GM23338 (cell line): ENCODE measurements around the gene C16orf78. TPM values are rescaled to one million over a fixed set of nuclear protein-coding genes. Genes with fewer than 3 reads are reported as not detected.

ENCODE experiments used
- ATAC-seq: fragments of 200-7000 bp; cut with Tn5 transposase; 3 replicates; pipeline ENCODE4 v1.9.1; 2020
- DNase-seq: peaks from one replicate; pipeline ENCODE4 v3.0.0-alpha.2; 2015; ENCODE audit warnings: low spot score
- H2AFZ ChIP-seq: fragments of 200-600 bp; sonication (generic); 2 replicates; pipeline ENCODE4 v1.8.0; 2016; ENCODE audit warnings: antibody characterized with exemption, mild to moderate bottlenecking, moderate library complexity
- H3F3A ChIP-seq: fragments of 200-600 bp; sonication (generic); replicated peaks from 2 replicates; pipeline ENCODE4 v1.8.0; 2017; ENCODE audit warnings: antibody characterized with exemption, mixed run types, low read depth
- H3K27ac ChIP-seq: fragments of 200-600 bp; sonication (generic); 2 replicates; pipeline ENCODE4 v1.6.1; 2016; ENCODE audit warnings: low read depth
- H3K27me3 ChIP-seq: fragments of 200-600 bp; sonication (generic); 2 replicates; pipeline ENCODE4 v1.8.0; 2016; ENCODE audit warnings: mild to moderate bottlenecking, mixed run types, moderate library complexity; ENCODE audit not compliant: insufficient read depth
- H3K36me3 ChIP-seq: fragments of 200-600 bp; sonication (generic); 2 replicates; pipeline ENCODE4 v1.8.0; 2016; ENCODE audit warnings: mild to moderate bottlenecking; ENCODE audit not compliant: insufficient read depth
- H3K4me1 ChIP-seq: fragments of 200-600 bp; sonication (generic); 2 replicates; pipeline ENCODE4 v1.8.0; 2016; ENCODE audit warnings: mild to moderate bottlenecking, moderate library complexity; ENCODE audit not compliant: insufficient read depth
- H3K4me2 ChIP-seq: fragments of 200-600 bp; sonication (generic); 2 replicates; pipeline ENCODE4 v1.7.1; 2017; ENCODE audit warnings: mixed run types
- H3K4me3 ChIP-seq: fragments of 200-600 bp; sonication (generic); 2 replicates; pipeline ENCODE4 v1.6.1; 2016; ENCODE audit warnings: mixed run types
- H3K79me2 ChIP-seq: fragments of 200-600 bp; sonication (generic); replicated peaks from 2 replicates; pipeline ENCODE4 v1.8.0; 2017; ENCODE audit warnings: mild to moderate bottlenecking; ENCODE audit not compliant: insufficient read depth
- H3K9me2 ChIP-seq: fragments of 200-600 bp; sonication (generic); 2 replicates; pipeline ENCODE4 v1.8.0; 2017; ENCODE audit not compliant: insufficient read depth
- H4K20me1 ChIP-seq: fragments of 200-600 bp; sonication (generic); replicated peaks from 2 replicates; pipeline ENCODE4 v1.8.0; 2017; ENCODE audit warnings: mild to moderate bottlenecking; ENCODE audit not compliant: insufficient read depth
- H3K27ac Mint-ChIP-seq: 2 replicates; pipeline ENCODE4 v1.8.0; 2020; ENCODE audit warnings: inconsistent platforms, mild to moderate bottlenecking, moderate library complexity, mixed read lengths
- H3K27me3 Mint-ChIP-seq: 3 replicates; pipeline ENCODE4 v1.8.0; 2022; ENCODE audit warnings: low read depth, mild to moderate bottlenecking, moderate library complexity, mixed read lengths, inconsistent platforms; ENCODE audit not compliant: insufficient read depth, poor library complexity
- H3K36me3 Mint-ChIP-seq: 3 replicates; pipeline ENCODE4 v1.8.0; 2021; ENCODE audit warnings: low read depth, mild to moderate bottlenecking, inconsistent platforms, moderate library complexity, mixed read lengths
- H3K4me1 Mint-ChIP-seq: 3 replicates; pipeline ENCODE4 v1.8.0; 2020; ENCODE audit warnings: mild to moderate bottlenecking, inconsistent platforms, mixed read lengths
- H3K4me3 Mint-ChIP-seq: 3 replicates; pipeline ENCODE4 v1.8.0; 2021; ENCODE audit warnings: moderate library complexity, mild to moderate bottlenecking, inconsistent platforms, mixed read lengths
- H3K9me3 Mint-ChIP-seq: 3 replicates; pipeline ENCODE4 v1.8.0; 2020; ENCODE audit warnings: moderate library complexity, mild to moderate bottlenecking, inconsistent platforms, mixed read lengths
- CREB1 ChIP-seq: fragments of 250-450 bp; sonication (Bioruptor Pico); IDR thresholded peaks from 2 replicates; pipeline ENCODE4 v1.5.0; 2020; ENCODE audit warnings: low read depth, mild to moderate bottlenecking, moderate library complexity
- CTCF ChIP-seq, 2 experiments: fragments of 200-600 bp in 1 of 2; sonication (generic) in 1 of 2; conservative IDR thresholded peaks; 2 replicates each; pipeline versions ENCODE4 v1.5.1 to v1.6.1; 2016 to 2017; ENCODE audit warnings: antibody characterized with exemption in 2 of 2, low read depth in 2 of 2, mild to moderate bottlenecking in 2 of 2, moderate library complexity in 1 of 2
- JUNB ChIP-seq: IDR thresholded peaks from one replicate; pipeline ENCODE4 v1.6.1; 2016; ENCODE audit warnings: antibody characterized with exemption; ENCODE audit not compliant: unreplicated experiment
- POLR2AphosphoS5 ChIP-seq: IDR thresholded peaks from 2 replicates; pipeline ENCODE4 v1.6.1; 2016; ENCODE audit warnings: antibody characterized with exemption, low read depth
- REST ChIP-seq: IDR thresholded peaks from one replicate; pipeline ENCODE4 v1.6.1; 2018; ENCODE audit warnings: antibody characterized with exemption; ENCODE audit not compliant: unreplicated experiment
- ZNF114 ChIP-seq: fragments of 250-450 bp; sonication (Bioruptor Pico); IDR thresholded peaks from 2 replicates; pipeline ENCODE4 v1.5.0; 2020; ENCODE audit warnings: mild to moderate bottlenecking, moderate library complexity
- polyA plus RNA-seq: library from polyadenylated mRNA; unstranded; fragments of >200 nt; fragmentation: Nextera tagmentation; extraction: Ambion mirVana; gene quantifications from 2 replicates; pipeline ENCODE4 v1.2.1, GENCODE V29; 2016
- total RNA-seq: library from RNA; depleted of rRNA; stranded (reverse); fragments of >200 nt; shearing (Covaris generic); gene quantifications from 2 replicates; pipeline ENCODE4 v1.2.3, GENCODE V29; 2014

Gene C16orf78
- total and polyA plus RNA-seq, 2 experiments from 2014 or later, result not detected

GRCh38 chr16:49369651-49370611 is 3.7 kb upstream of the C16orf78 start:
- Histone ChIP-seq H3K79me2 (no peaks in the 10 kb centered on the region), H3F3A (no peaks in the 10 kb centered on the region), H3K36me3 (no peaks in the 10 kb centered on the region), H2AFZ (no peak overlapping the region; the same call in 1 of the 2 replicates), H3K27ac (peak overlapping the region; percentile 95; the same call in 1 of the 2 replicates), H3K4me3 (no peak overlapping the region), H3K4me2 (0 out of 2 replicates have a peak overlapping the region, but pooled peaks have one; percentile 13), H4K20me1 (no peaks in the 10 kb centered on the region), H3K9me2 (peaks cover 24% of the 10 kb centered on the region), H3K27me3 (peaks cover 3% of the 10 kb centered on the region; the same call in 1 of the 2 replicates), H3K4me1 (peaks cover 49% of the 10 kb centered on the region)
- peaks cover 5% of the 10 kb centered on the region; the same call in 1 of the 3 replicates for H3K9me3 Mint-ChIP-seq
- H3K27me3 Mint-ChIP-seq, result peaks cover 5% of the 10 kb centered on the region
- peaks cover 56% of the 10 kb centered on the region for H3K4me1 Mint-ChIP-seq
- no peak overlapping the region for H3K27ac Mint-ChIP-seq
- DNase-seq (peak; percentile 71), ATAC-seq (peak; percentile 52)
- no peak for TF ChIP-seq ZNF114 (CRISPR knock-in tag)
- no peak for TF ChIP-seq JUNB
- TF ChIP-seq CTCF (conservative IDR thresholded peaks at IDR 0.05; ENCODE audit: low read depth in 2 of 2), result no peak
- no peak for TF ChIP-seq CREB1
- H3K4me3 Mint-ChIP-seq, result no peak overlapping the region
- H3K36me3 Mint-ChIP-seq, result peaks cover 4% of the 10 kb centered on the region; the same call in 1 of the 3 replicates

GRCh38 chr16:49376206-49376605 is 2.6 kb downstream of the C16orf78 start:
- no peak overlapping the region for H3K4me2 ChIP-seq
- no peak for DNase-seq
- peaks cover 21% of the 10 kb centered on the region for H3K9me2 ChIP-seq
- no peak overlapping the region for H3K27ac ChIP-seq
- ATAC-seq, result no peak
- H3K36me3 Mint-ChIP-seq, result no peaks in the 10 kb centered on the region
- no peak overlapping the region for H3K27ac Mint-ChIP-seq
- H4K20me1 ChIP-seq, result no peaks in the 10 kb centered on the region
- peaks cover 5% of the 10 kb centered on the region for H3K27me3 Mint-ChIP-seq
- no peaks in the 10 kb centered on the region for H3F3A ChIP-seq
- no peaks in the 10 kb centered on the region for H3K36me3 ChIP-seq
- H3K4me3 Mint-ChIP-seq, result no peak overlapping the region
- peaks cover 21% of the 10 kb centered on the region for H3K4me1 Mint-ChIP-seq
- H3K9me3 Mint-ChIP-seq, result no peaks in the 10 kb centered on the region; the same call in 2 of the 3 replicates
- H3K4me3 ChIP-seq, result no peak overlapping the region
- H3K27me3 ChIP-seq, result peaks cover 3% of the 10 kb centered on the region; the same call in 1 of the 2 replicates
- no peaks in the 10 kb centered on the region for H3K79me2 ChIP-seq
- peaks cover 16% of the 10 kb centered on the region; the same call in 1 of the 2 replicates for H3K4me1 ChIP-seq
- no peak overlapping the region for H2AFZ ChIP-seq
- TF ChIP-seq CTCF (conservative IDR thresholded peaks at IDR 0.05; ENCODE audit: low read depth in 2 of 2), result no peak
- no peak for TF ChIP-seq REST
- no peak for TF ChIP-seq POLR2AphosphoS5
